Effector memory CD8-positive, alpha-beta T cell (primary cell): ENCODE results near the gene MED26.

Experiments used
- ATAC-seq: fragments of 150-1000 bp; cut with Tn5 transposase; replicated peaks from 2 replicates; pipeline ENCODE4 v1.10.0; 2021; ENCODE audit warnings: mild to moderate bottlenecking, moderate library complexity
- DNase-seq, 3 experiments: peaks; one replicate each; pipeline ENCODE4 v3.0.0; 2021
- H3K27ac Mint-ChIP-seq, 2 donors: one replicate each; pipeline ENCODE4 v1.8.0; 2022; ENCODE audit warnings: mild to moderate bottlenecking in 2 of 2, mixed read lengths in 2 of 2, moderate library complexity in 2 of 2
- H3K27me3 Mint-ChIP-seq, 2 donors: one replicate each; pipeline ENCODE4 v1.8.0; 2022; ENCODE audit warnings: mixed read lengths in 2 of 2
- H3K36me3 Mint-ChIP-seq: one replicate; pipeline ENCODE4 v1.8.0; 2022; ENCODE audit warnings: mild to moderate bottlenecking, moderate library complexity, mixed read lengths; ENCODE audit not compliant: insufficient read depth
- H3K4me1 Mint-ChIP-seq, 2 donors: one replicate each; pipeline ENCODE4 v1.8.0; 2022; ENCODE audit warnings: low read depth in 2 of 2, mixed read lengths in 2 of 2
- H3K4me3 Mint-ChIP-seq, 2 donors: one replicate each; pipeline ENCODE4 v1.8.0; 2022; ENCODE audit warnings: mild to moderate bottlenecking in 2 of 2, mixed read lengths in 2 of 2, moderate library complexity in 2 of 2
- H3K9me3 Mint-ChIP-seq, 2 donors: one replicate each; pipeline ENCODE4 v1.8.0; 2022; ENCODE audit warnings: mixed read lengths in 2 of 2

MED26 gene

GRCh38 chr19:16537111-16537510 lies 90.9 kb downstream of the MED26 start:
- Mint-ChIP-seq H3K27ac (peak overlapping the region; percentile 18 to 83), H3K4me3 (peak overlapping the region in 1 of 2 donors; percentile 25), H3K36me3 (peaks cover 57% of the 10 kb centered on the region), H3K27me3 (no peaks in the 10 kb centered on the region), H3K9me3 (no peaks in the 10 kb centered on the region), H3K4me1 (peaks cover 33% of the 10 kb centered on the region in 2 donors)
- ATAC-seq = no peak
- DNase-seq = no peak

- Mint-ChIP-seq H3K9me3 (no peaks in the 10 kb centered on the region), H3K27me3 (no peaks in the 10 kb centered on the region), H3K4me1 (peaks cover 28 to 31% of the 10 kb centered on the region in 2 donors), H3K36me3 (peaks cover 61% of the 10 kb centered on the region), H3K27ac (peak overlapping the region; percentile 14 to 18), H3K4me3 (no peak overlapping the region)
- DNase-seq = no peak
- no peak for ATAC-seq
Measured at GRCh38 chr19:16536130-16536529, 91.9 kb downstream of the MED26 start.

GRCh38 chr19:16535381-16535780 lies 92.6 kb downstream of the MED26 start:
- H3K27me3 Mint-ChIP-seq = no peaks in the 10 kb centered on the region
- no peak for ATAC-seq
- no peak for DNase-seq
- H3K4me1 Mint-ChIP-seq = peaks cover 25 to 29% of the 10 kb centered on the region in 2 donors
- peaks cover 65% of the 10 kb centered on the region for H3K36me3 Mint-ChIP-seq
- H3K4me3 Mint-ChIP-seq = no peak overlapping the region
- peak overlapping the region in 1 of 2 donors; percentile 2 for H3K27ac Mint-ChIP-seq
- no peaks in the 10 kb centered on the region for H3K9me3 Mint-ChIP-seq

- Mint-ChIP-seq H3K27me3 (no peaks in the 10 kb centered on the region), H3K4me3 (no peak overlapping the region)
- ATAC-seq = no peak
Measured at GRCh38 chr19:16532440-16533234, 95.4 kb downstream of the MED26 start.

GRCh38 chr19:16531380-16531669 lies 96.7 kb downstream of the MED26 start:
- H3K36me3 Mint-ChIP-seq = peaks cover 82% of the 10 kb centered on the region
- no peak for ATAC-seq
- peak overlapping the region in 1 of 2 donors; percentile 62 for H3K27ac Mint-ChIP-seq
- H3K4me1 Mint-ChIP-seq = peaks cover 0 to 4% of the 10 kb centered on the region in 2 donors
- no peak overlapping the region for H3K4me3 Mint-ChIP-seq
- DNase-seq = no peak
- no peaks in the 10 kb centered on the region for H3K27me3 Mint-ChIP-seq
- H3K9me3 Mint-ChIP-seq = no peaks in the 10 kb centered on the region

More at GRCh38 chr19:16532440-16533234, 95.4 kb downstream of the MED26 start:
- Mint-ChIP-seq H3K4me1 (peaks cover 4 to 10% of the 10 kb centered on the region in 2 donors), H3K9me3 (no peaks in the 10 kb centered on the region), H3K27ac (no peak overlapping the region), H3K36me3 (peaks cover 74% of the 10 kb centered on the region)
- DNase-seq = no peak

GRCh38 chr19:16530540-16531379 lies 97.2 kb downstream of the MED26 start:
- Mint-ChIP-seq H3K36me3 (peaks cover 87% of the 10 kb centered on the region), H3K4me1 (peaks cover 0 to 3% of the 10 kb centered on the region in 2 donors), H3K27me3 (no peaks in the 10 kb centered on the region), H3K9me3 (no peaks in the 10 kb centered on the region), H3K4me3 (no peak overlapping the region), H3K27ac (peak overlapping the region in 1 of 2 donors; percentile 62)
- ATAC-seq (no peak), DNase-seq (no peak)

- no peak overlapping the region for H3K27ac Mint-ChIP-seq
- DNase-seq = no peak
- H3K27me3 Mint-ChIP-seq = no peaks in the 10 kb centered on the region
- no peak overlapping the region for H3K4me3 Mint-ChIP-seq
- peaks cover 0 to 3% of the 10 kb centered on the region in 2 donors for H3K4me1 Mint-ChIP-seq
- no peaks in the 10 kb centered on the region for H3K9me3 Mint-ChIP-seq
- peaks cover 85% of the 10 kb centered on the region for H3K36me3 Mint-ChIP-seq
- ATAC-seq = no peak
Measured at GRCh38 chr19:16529466-16530144, 98.4 kb downstream of the MED26 start.

GRCh38 chr19:16527971-16528521 lies 100.0 kb downstream of the MED26 start:
- DNase-seq (peak; percentile 26 to 29 (median 26)), ATAC-seq (peak; percentile 44)
- peaks cover 86% of the 10 kb centered on the region for H3K36me3 Mint-ChIP-seq
- no peak overlapping the region for H3K4me3 Mint-ChIP-seq
- peak overlapping the region; percentile 41 to 78 for H3K27ac Mint-ChIP-seq
- H3K9me3 Mint-ChIP-seq = no peaks in the 10 kb centered on the region
- H3K4me1 Mint-ChIP-seq = peaks cover 0 to 3% of the 10 kb centered on the region in 2 donors
- H3K27me3 Mint-ChIP-seq = no peaks in the 10 kb centered on the region

GRCh38 chr19:16527334-16527935 lies 100.6 kb downstream of the MED26 start:
- Mint-ChIP-seq H3K9me3 (no peaks in the 10 kb centered on the region), H3K4me3 (no peak overlapping the region), H3K27me3 (no peaks in the 10 kb centered on the region), H3K27ac (peak overlapping the region in 1 of 2 donors; percentile 78), H3K4me1 (peaks cover 0 to 3% of the 10 kb centered on the region in 2 donors), H3K36me3 (peaks cover 86% of the 10 kb centered on the region)
- no peak for DNase-seq
- no peak for ATAC-seq

- peaks cover 76% of the 10 kb centered on the region for H3K36me3 Mint-ChIP-seq
- no peaks in the 10 kb centered on the region for H3K9me3 Mint-ChIP-seq
- no peak overlapping the region for H3K27ac Mint-ChIP-seq
- no peaks in the 10 kb centered on the region for H3K4me1 Mint-ChIP-seq
- H3K27me3 Mint-ChIP-seq = no peaks in the 10 kb centered on the region
- ATAC-seq (no peak), DNase-seq (no peak)
- H3K4me3 Mint-ChIP-seq = no peak overlapping the region
Measured at GRCh38 chr19:16525751-16526481, 102.1 kb downstream of the MED26 start.

GRCh38 chr19:16524991-16525734 lies 102.8 kb downstream of the MED26 start:
- H3K9me3 Mint-ChIP-seq = no peaks in the 10 kb centered on the region
- H3K36me3 Mint-ChIP-seq = peaks cover 76% of the 10 kb centered on the region
- no peaks in the 10 kb centered on the region for H3K4me1 Mint-ChIP-seq
- ATAC-seq (no peak), DNase-seq (no peak)
- H3K27me3 Mint-ChIP-seq = no peaks in the 10 kb centered on the region
- no peak overlapping the region for H3K4me3 Mint-ChIP-seq
- no peak overlapping the region for H3K27ac Mint-ChIP-seq
